K562 (cell line): ENCODE results near the gene ZNF385C. TPM values are rescaled to one million over a fixed set of nuclear protein-coding genes. Genes with fewer than 3 reads are reported as not detected.

Experiments
- ATAC-seq: fragments of 200-7000 bp; cut with Tn5 transposase; 3 replicates; pipeline ENCODE4 v1.9.1; 2020; ENCODE audit warnings: moderate library complexity
- BruUV-seq: library from RNA; stranded (reverse); fragments of 400-500 nt; replicated peaks from 2 replicates; lab custom pipeline; 2021; lab: Mats Ljungman, UMichigan
- CTCF ChIA-PET: fragments of 300-600 bp; formaldehyde crosslinking; extraction: SDS; loops from one replicate; lab custom pipeline; 2021; ENCODE audit warnings: low intra/inter-chr PET ratio; lab: Yijun Ruan, JAX
- POLR2A ChIA-PET: fragments of 300-600, 350-650 bp; sonication (Branson Sonifier 250); formaldehyde crosslinking; extraction: SDS; loops from one replicate; lab custom pipeline; 2021; ENCODE audit warnings: antibody characterized with exemption, inconsistent platforms; lab: Yijun Ruan, JAX
- DNase-seq, 4 experiments: peaks; one replicate each; pipeline versions ENCODE4 v3.0.0 to v3.0.0-alpha.2; 2011 to 2018; ENCODE audit warnings: low spot score in 3 of 4, mixed read lengths in 3 of 4; ENCODE audit errors: extremely low read depth in 1 of 4
- FAIRE-seq: peaks from 2 replicates; lab custom pipeline; 2011; peaks lifted over from hg19 to GRCh38; lab: Jason Lieb, UNC
- H2AFZ ChIP-seq: 2 replicates; pipeline ENCODE4 v1.6.0; 2011; ENCODE audit warnings: low read depth, low read length, control low read depth, inconsistent platforms
- H3K27ac ChIP-seq: fragments of 200-600 bp; 3 replicates; pipeline ENCODE4 v1.8.0; 2011; ENCODE audit warnings: low read depth, mild to moderate bottlenecking, control low read depth, inconsistent platforms, low read length, moderate library complexity, mixed read lengths; ENCODE audit errors: extremely low read depth
- H3K27me3 ChIP-seq, 2 experiments: fragments of 300-600 bp in 1 of 2; 2 replicates in 1 of 2; 3 replicates in 1 of 2; pipeline versions ENCODE4 v1.6.0 to v1.8.0; 2011; ENCODE audit warnings: inconsistent platforms in 2 of 2, low read length in 2 of 2, mild to moderate bottlenecking in 1 of 2, mixed read lengths in 1 of 2, moderate library complexity in 1 of 2; ENCODE audit not compliant: control insufficient read depth in 2 of 2, insufficient read depth in 2 of 2
- H3K36me3 ChIP-seq: fragments of 300-600 bp; 3 replicates; pipeline ENCODE4 v1.8.0; 2011; ENCODE audit warnings: mild to moderate bottlenecking, low read length, inconsistent platforms; ENCODE audit not compliant: control insufficient read depth, insufficient read depth
- H3K4me1 ChIP-seq, 2 experiments: fragments of 200-600 bp in 1 of 2; replicated peaks in 1 of 2; 2 replicates in 1 of 2; 3 replicates in 1 of 2; pipeline versions ENCODE4 v1.5.1 to v1.8.0; 2011; ENCODE audit warnings: inconsistent platforms in 2 of 2, low read length in 2 of 2, mild to moderate bottlenecking in 1 of 2, mixed read lengths in 1 of 2, moderate library complexity in 1 of 2; ENCODE audit not compliant: control insufficient read depth in 2 of 2, insufficient read depth in 2 of 2
- H3K4me2 ChIP-seq: 2 replicates; pipeline ENCODE4 v1.6.1; 2011; ENCODE audit warnings: low read length, control low read depth, inconsistent platforms, mixed read lengths; ENCODE audit not compliant: insufficient read depth
- H3K4me3 ChIP-seq: fragments of 200-600 bp; sonication (generic), shearing (Covaris generic); 2 replicates; pipeline ENCODE4 v1.5.1; 2016; ENCODE audit warnings: control low read depth, inconsistent platforms
- H3K79me2 ChIP-seq: fragments of 200-600 bp; 3 replicates; pipeline ENCODE4 v1.8.0; 2011; ENCODE audit warnings: low read length, inconsistent platforms; ENCODE audit not compliant: control insufficient read depth, insufficient read depth
- H3K9ac ChIP-seq, 2 experiments: 2 replicates each; pipeline versions ENCODE4 v1.6.0 to v1.6.1; 2011; ENCODE audit warnings: low read depth in 2 of 2, low read length in 2 of 2, control low read depth in 1 of 2, inconsistent platforms in 1 of 2, mild to moderate bottlenecking in 1 of 2, mixed read lengths in 1 of 2; ENCODE audit not compliant: insufficient read depth in 1 of 2
- H3K9me1 ChIP-seq: one replicate; pipeline ENCODE4 v1.6.0; 2011; ENCODE audit warnings: inconsistent platforms, mild to moderate bottlenecking, low read length, moderate library complexity; ENCODE audit not compliant: control insufficient read depth, insufficient read depth
- H3K9me3 ChIP-seq: replicated peaks from 2 replicates; pipeline ENCODE4 v1.5.1; 2011; ENCODE audit warnings: low read depth, low read length, inconsistent platforms; ENCODE audit not compliant: control insufficient read depth, insufficient read depth
- H4K20me1 ChIP-seq: replicated peaks from 2 replicates; pipeline ENCODE4 v1.6.1; 2011; ENCODE audit warnings: low read length, inconsistent platforms, mixed read lengths; ENCODE audit not compliant: control insufficient read depth, insufficient read depth
- ARID2 ChIP-seq: fragments of 450-650 bp; IDR thresholded peaks from 2 replicates; pipeline ENCODE4 v1.6.1; 2017; ENCODE audit warnings: antibody characterized with exemption, mild to moderate bottlenecking
- ARID3B ChIP-seq: fragments of 250-450 bp; sonication (Bioruptor Pico); IDR thresholded peaks from 2 replicates; pipeline ENCODE4 v1.4.0; 2020; ENCODE audit warnings: borderline replicate concordance
- E2F6 ChIP-seq, 2 experiments: IDR thresholded peaks; 2 replicates each; pipeline ENCODE4 v1.6.1; 2011; ENCODE audit warnings: borderline replicate concordance in 1 of 2, control low read depth in 1 of 2, low read depth in 1 of 2, low read length in 1 of 2, mild to moderate bottlenecking in 1 of 2, mixed read lengths in 1 of 2, moderate library complexity in 1 of 2; ENCODE audit not compliant: insufficient read depth in 1 of 2, insufficient read length in 1 of 2, poor library complexity in 1 of 2, severe bottlenecking in 1 of 2; ENCODE audit errors: extremely low read depth in 1 of 2
- ELK3 ChIP-seq: fragments of 450-650 bp; formaldehyde crosslinking; IDR thresholded peaks from 2 replicates; pipeline ENCODE4 v1.4.0; 2020; ENCODE audit warnings: mild to moderate bottlenecking
- MNT ChIP-seq, 2 experiments: fragments of 450-650 bp; conservative IDR thresholded peaks; 2 replicates each; pipeline ENCODE4 v1.6.1; 2017; ENCODE audit warnings: mild to moderate bottlenecking in 2 of 2, moderate library complexity in 2 of 2
- RFX5 ChIP-seq: IDR thresholded peaks from 2 replicates; pipeline ENCODE4 v1.6.1; 2011; ENCODE audit warnings: low read depth, mild to moderate bottlenecking, improper control_type of control experiment, low read length
- ZKSCAN1 ChIP-seq: fragments of 150-350 bp; IDR thresholded peaks from 2 replicates; pipeline ENCODE4 v1.6.1; 2016; ENCODE audit warnings: low read depth, low read length
- ZNF717 ChIP-seq: fragments of 250-450 bp; sonication (Bioruptor Pico); IDR thresholded peaks from 2 replicates; pipeline ENCODE4 v1.5.0; 2021
- ZNF79 ChIP-seq: fragments of 250-450 bp; sonication (Bioruptor Pico); IDR thresholded peaks from 2 replicates; pipeline ENCODE4 v1.4.0; 2020; ENCODE audit warnings: low read depth, mild to moderate bottlenecking, moderate library complexity
- WGBS: fragments of 100-300 bp; shearing (Covaris generic); methylation state at CpG from one replicate; pipeline ENCODE4 v1.1.6; 2016; ENCODE audit warnings: low coverage, mixed read lengths; ENCODE audit not compliant: insufficient coverage; ENCODE audit errors: missing lambda C conversion rate; 5-methylcytosine and 5-hydroxymethylcytosine counted together
- in situ Hi-C: fragments of 300-500 bp; cut with MboI; formaldehyde crosslinking; loops from 4 replicates; pipeline ENCODE4 v1.15.0; 2018; ENCODE audit warnings: inconsistent platforms, mixed read lengths
- intact Hi-C: fragments of 100-400 bp; cut with micrococcal nuclease; formaldehyde crosslinking; loops from 2 replicates; pipeline ENCODE4 v1.14.2; 2022
- polyA plus RNA-seq, 8 experiments: library from polyadenylated mRNA; depleted of rRNA in 4 of 8; stranded (reverse) in 5 of 8; unstranded in 3 of 8; fragments of >200 nt; fragmentation: Nextera tagmentation in 2 of 8; fragmentation: Illumina TruSeq in 1 of 8; extraction: Ambion mirVana in 2 of 8; extraction: Trizol in 1 of 8; gene quantifications; 2 replicates each; pipeline versions ENCODE4 v1.2.1 to v1.2.3, GENCODE V29; 2011 to 2014; ENCODE audit warnings: inconsistent platforms in 1 of 8, missing spikeins in 1 of 8
- total RNA-seq, 7 experiments: library from RNA; depleted of rRNA in 6 of 7; stranded (reverse); fragments of >200 nt in 6 of 7; fragmentation: Illumina TruSeq in 2 of 7; extraction: Trizol in 2 of 7; gene quantifications; 2 replicates each; pipeline versions ENCODE4 v1.2.1 to v1.2.3, GENCODE V29; 2011 to 2021; ENCODE audit warnings: low replicate concordance in 1 of 7

The ZNF385C gene
- total and polyA plus RNA-seq, 9 of the 15 experiments (the other 6 are each of a cell fraction or from before 2014, with no cell fraction given) = 0.03 to 0.35 (median 0.18) TPM; not detected in 1

- BruUV-seq = no TSS peak
- ChIA-PET POLR2A (interaction anchor here (1.7 kb wide), 1 partner anchor 11 kb away, joined by 7 read pairs; the partner anchor contains the start of gene KAT2A), CTCF (no interaction called here)
- intact Hi-C loops (no loop called here), in situ Hi-C loops (no loop called here)
- Histone ChIP-seq H4K20me1 (peaks cover 3% of the 10 kb centered on the region; the same call in 1 of the 2 replicates), H3K4me3 (no peak overlapping the region), H3K36me3 (peaks cover 91% of the 10 kb centered on the region), H3K9ac (no peak overlapping the region), H3K79me2 (peaks cover 60% of the 10 kb centered on the region), H3K27ac (no peak overlapping the region), H3K27me3 (no peaks in the 10 kb centered on the region), H2AFZ (no peak overlapping the region), H3K4me1 (peaks cover 8 to 9% of the 10 kb centered on the region in 2 experiments; a peak in 3 of 5 replicates), H3K9me1 (peaks cover 9% of the 10 kb centered on the region), H3K4me2 (no peak overlapping the region), H3K9me3 (no peaks in the 10 kb centered on the region)
- FAIRE-seq (no peak), DNase-seq (no peak), ATAC-seq (no peak)
- WGBS = 72% methylated on average over 4 of the region's 4 CpGs
- no peak for TF ChIP-seq ZNF717 (CRISPR knock-in tag)
- TF ChIP-seq MNT (conservative IDR thresholded peaks at IDR 0.05) = no peak
- TF ChIP-seq ARID3B = no peak
- TF ChIP-seq ZNF79 (CRISPR knock-in tag) = no peak
- TF ChIP-seq E2F6 (IDR thresholded peaks at IDR 0.05; ENCODE audit: borderline replicate concordance in 1 of 2, extremely low read depth in 1 of 2, insufficient read depth in 1 of 2, insufficient read length in 1 of 2, low read depth in 1 of 2, low read length in 1 of 2, poor library complexity in 1 of 2, severe bottlenecking in 1 of 2) = no peak
- TF ChIP-seq ZKSCAN1 = no peak
- TF ChIP-seq ELK3 (CRISPR knock-in tag) = no peak
- no peak for TF ChIP-seq ARID2
- TF ChIP-seq RFX5 = no peak
Observed at GRCh38 chr17:42131981-42132432, 33.7 kb upstream of the ZNF385C start.
